Measurements from ENCODE around the gene ITPR2. TPM values are rescaled to one million over a fixed set of nuclear protein-coding genes. Genes with fewer than 3 reads are reported as not detected.
"Not testable (repeated sequence)": the region's sequence is repeated elsewhere in the genome, so short reads cannot be mapped to it uniquely, and the experiment has no call there.

ITPR2 gene
- total RNA-seq, 1 donor from 2014 or later, result 12.5 TPM

DNA sequence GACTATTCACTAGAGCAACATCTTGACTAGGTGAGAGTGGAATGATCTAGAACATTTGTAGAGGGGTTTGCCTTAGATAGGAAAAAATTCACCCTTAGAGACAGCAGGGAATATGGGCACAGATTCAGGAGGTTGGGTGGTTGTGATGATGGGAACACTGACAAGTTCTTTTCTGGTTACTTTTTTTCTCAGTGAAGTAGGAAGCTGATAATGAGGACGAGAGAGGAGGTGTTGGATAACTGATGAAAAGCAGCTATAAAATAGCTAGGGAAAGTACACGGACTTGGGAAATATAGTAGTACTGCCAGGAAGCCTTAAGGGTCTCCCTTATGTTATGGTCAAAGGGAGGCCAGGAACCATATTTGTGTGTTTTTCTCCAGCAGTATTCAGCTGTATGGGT, 387.1 kb downstream of the ITPR2 start:
- intact Hi-C loops (cut with DNase I), result no loop called here
- Histone ChIP-seq H3K27me3 (no peaks in the 10 kb centered on the region), H3K9me3 (no peaks in the 10 kb centered on the region), H3K4me1 (no peaks in the 10 kb centered on the region), H3K4me3 (no peak overlapping the region), H3K27ac (no peak overlapping the region), H3K36me3 (no peaks in the 10 kb centered on the region)
- TF ChIP-seq, protein P1, sequence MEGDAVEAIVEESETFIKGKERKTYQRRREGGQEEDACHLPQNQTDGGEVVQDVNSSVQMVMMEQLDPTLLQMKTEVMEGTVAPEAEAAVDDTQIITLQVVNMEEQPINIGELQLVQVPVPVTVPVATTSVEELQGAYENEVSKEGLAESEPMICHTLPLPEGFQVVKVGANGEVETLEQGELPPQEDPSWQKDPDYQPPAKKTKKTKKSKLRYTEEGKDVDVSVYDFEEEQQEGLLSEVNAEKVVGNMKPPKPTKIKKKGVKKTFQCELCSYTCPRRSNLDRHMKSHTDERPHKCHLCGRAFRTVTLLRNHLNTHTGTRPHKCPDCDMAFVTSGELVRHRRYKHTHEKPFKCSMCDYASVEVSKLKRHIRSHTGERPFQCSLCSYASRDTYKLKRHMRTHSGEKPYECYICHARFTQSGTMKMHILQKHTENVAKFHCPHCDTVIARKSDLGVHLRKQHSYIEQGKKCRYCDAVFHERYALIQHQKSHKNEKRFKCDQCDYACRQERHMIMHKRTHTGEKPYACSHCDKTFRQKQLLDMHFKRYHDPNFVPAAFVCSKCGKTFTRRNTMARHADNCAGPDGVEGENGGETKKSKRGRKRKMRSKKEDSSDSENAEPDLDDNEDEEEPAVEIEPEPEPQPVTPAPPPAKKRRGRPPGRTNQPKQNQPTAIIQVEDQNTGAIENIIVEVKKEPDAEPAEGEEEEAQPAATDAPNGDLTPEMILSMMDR (IDR thresholded peaks at IDR 0.05), result no peak
- no peak for DNase-seq (ENCODE audit: low spot score in 2 of 2)

GRCh38 chr12:26443309-26443708, 389.7 kb downstream of the ITPR2 start:
- H3K4me3 ChIP-seq, result no peak overlapping the region
- H3K27ac ChIP-seq, result no peak overlapping the region
- no peaks in the 10 kb centered on the region for H3K9me3 ChIP-seq
- intact Hi-C loops (cut with DNase I), result no loop called here
- no peaks in the 10 kb centered on the region for H3K27me3 ChIP-seq
- H3K4me1 ChIP-seq, result no peaks in the 10 kb centered on the region
- peaks cover 0 to 13% of the 10 kb centered on the region in 2 donors for H3K36me3 ChIP-seq
- TF ChIP-seq, protein P1 (IDR thresholded peaks at IDR 0.05), result no peak
- DNase-seq (ENCODE audit: low spot score in 2 of 2), result no peak

- TF ChIP-seq, protein P1 (IDR thresholded peaks at IDR 0.05), result no peak
- no peak for DNase-seq (ENCODE audit: low spot score in 2 of 2)
- Histone ChIP-seq H3K9me3 (no peaks in the 10 kb centered on the region), H3K27me3 (no peaks in the 10 kb centered on the region), H3K36me3 (peaks cover 0 to 13% of the 10 kb centered on the region in 2 donors), H3K4me1 (no peaks in the 10 kb centered on the region), H3K4me3 (no peak overlapping the region), H3K27ac (no peak overlapping the region)
- intact Hi-C loops (cut with DNase I), result no loop called here
Measured at GRCh38 chr12:26441434-26441833, 391.6 kb downstream of the ITPR2 start.

GRCh38 chr12:26435069-26435404, 398.0 kb downstream of the ITPR2 start:
- H3K36me3 ChIP-seq, result peaks cover 0 to 12% of the 10 kb centered on the region in 2 donors

DNA sequence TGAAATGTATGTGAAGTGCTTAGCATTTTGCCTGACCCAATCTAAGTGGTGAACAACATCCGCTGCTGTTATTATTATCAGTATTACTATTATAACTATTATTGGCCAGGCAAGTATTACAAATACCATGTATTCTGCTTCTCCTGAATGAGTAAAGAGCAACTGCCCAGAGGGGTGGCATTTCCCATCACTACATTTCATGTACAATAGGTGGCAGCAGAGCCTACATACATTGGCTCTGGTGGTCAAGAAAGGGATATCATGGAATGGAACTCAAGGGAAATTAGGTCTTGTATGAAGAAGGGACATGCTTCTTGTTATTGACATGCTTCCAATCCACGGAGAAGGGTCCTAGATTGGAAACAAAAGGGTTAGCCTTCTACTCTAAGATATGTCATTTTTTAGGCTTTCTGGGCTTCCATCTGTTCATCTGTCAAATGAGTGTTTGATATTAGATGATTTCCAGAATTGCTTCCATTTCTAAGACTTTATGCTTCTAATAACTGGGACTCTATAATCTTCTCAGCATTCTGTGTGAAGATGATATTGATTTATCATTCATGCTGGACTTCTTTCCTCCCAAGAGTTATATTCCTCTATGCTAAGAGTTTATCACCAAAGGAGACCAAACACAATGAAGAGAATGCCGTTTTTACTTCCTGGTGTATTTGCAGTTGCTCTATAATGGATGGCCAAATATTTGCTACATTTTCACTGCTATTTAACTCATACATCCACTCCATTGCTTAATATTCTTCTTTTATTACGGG, 398.5 kb downstream of the ITPR2 start:
- H3K36me3 ChIP-seq, result peaks cover 0 to 9% of the 10 kb centered on the region in 2 donors
- no peak for DNase-seq (ENCODE audit: low spot score in 2 of 2)
- H3K4me1 ChIP-seq, result no peaks in the 10 kb centered on the region
- H3K27ac ChIP-seq, result no peak overlapping the region
- H3K4me3 ChIP-seq, result no peak overlapping the region
- intact Hi-C loops (cut with DNase I), result no loop called here
- H3K9me3 ChIP-seq, result no peaks in the 10 kb centered on the region
- TF ChIP-seq, protein P1 (IDR thresholded peaks at IDR 0.05), result peak; percentile 49 to 71 (median 59)
- no peaks in the 10 kb centered on the region for H3K27me3 ChIP-seq

More at GRCh38 chr12:26435069-26435404, 398.0 kb downstream of the ITPR2 start:
- Histone ChIP-seq H3K27me3 (no peaks in the 10 kb centered on the region), H3K9me3 (no peaks in the 10 kb centered on the region), H3K4me3 (no peak overlapping the region), H3K4me1 (no peaks in the 10 kb centered on the region), H3K27ac (no peak overlapping the region)
- TF ChIP-seq, protein P1 (IDR thresholded peaks at IDR 0.05), result no peak
- no peak for DNase-seq (ENCODE audit: low spot score in 2 of 2)
- intact Hi-C loops (cut with DNase I), result no loop called here

GRCh38 chr12:26433701-26434100, 399.3 kb downstream of the ITPR2 start:
- H3K27me3 ChIP-seq; H3K27ac ChIP-seq; DNase-seq (ENCODE audit: low spot score in 2 of 2); intact Hi-C loops (cut with DNase I); H3K4me1 ChIP-seq; H3K36me3 ChIP-seq; H3K4me3 ChIP-seq; H3K9me3 ChIP-seq: not testable (repeated sequence)

Measured in ascending aorta (tissue), 2 donors.